ENCODE measurements around the gene ANKHD1. TPM values are rescaled to one million over a fixed set of nuclear protein-coding genes. Genes with fewer than 3 reads are reported as not detected.

The ANKHD1 gene
- total and polyA plus RNA-seq, 9 of the 15 experiments (the other 6 are each of a cell fraction or from before 2014, with no cell fraction given) = 38.9 to 138 (median 78.7) TPM

GRCh38 chr5:140564196-140565023 lies 162.8 kb downstream of the ANKHD1 start, which contains the start of the genes APBB3 and SLC35A4 (continued):
- TF ChIP-seq, protein P1, sequence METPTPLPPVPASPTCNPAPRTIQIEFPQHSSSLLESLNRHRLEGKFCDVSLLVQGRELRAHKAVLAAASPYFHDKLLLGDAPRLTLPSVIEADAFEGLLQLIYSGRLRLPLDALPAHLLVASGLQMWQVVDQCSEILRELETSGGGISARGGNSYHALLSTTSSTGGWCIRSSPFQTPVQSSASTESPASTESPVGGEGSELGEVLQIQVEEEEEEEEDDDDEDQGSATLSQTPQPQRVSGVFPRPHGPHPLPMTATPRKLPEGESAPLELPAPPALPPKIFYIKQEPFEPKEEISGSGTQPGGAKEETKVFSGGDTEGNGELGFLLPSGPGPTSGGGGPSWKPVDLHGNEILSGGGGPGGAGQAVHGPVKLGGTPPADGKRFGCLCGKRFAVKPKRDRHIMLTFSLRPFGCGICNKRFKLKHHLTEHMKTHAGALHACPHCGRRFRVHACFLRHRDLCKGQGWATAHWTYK (CRISPR knock-in tag; IDR thresholded peaks at IDR 0.05) = no peak
- TF ChIP-seq CBFA2T2 (conservative IDR thresholded peaks at IDR 0.05) (peak; percentile 56), SMARCE1 (IDR thresholded peaks at IDR 0.05) (no peak), TAF1 (IDR thresholded peaks at IDR 0.05; ENCODE audit: control insufficient read depth, extremely low read depth, insufficient read depth, low read length, severe bottlenecking) (peak; percentile 95), SMARCB1 (IDR thresholded peaks at IDR 0.05; ENCODE audit: insufficient read length, low read depth) (no peak), ZNF324 (CRISPR knock-in tag; IDR thresholded peaks at IDR 0.05) (no peak), ZFP30 (CRISPR knock-in tag; IDR thresholded peaks at IDR 0.05; ENCODE audit: borderline replicate concordance) (no peak), ARID3A (IDR thresholded peaks at IDR 0.05; ENCODE audit: borderline replicate concordance, low read depth, low read length) (no peak), NFXL1 (CRISPR knock-in tag; IDR thresholded peaks at IDR 0.05) (no peak), POLR3A (IDR thresholded peaks at IDR 0.05; ENCODE audit: borderline replicate concordance, extremely low read depth, insufficient read depth, insufficient read length) (no peak), EWSR1 (IDR thresholded peaks at IDR 0.05; ENCODE audit: borderline replicate concordance, low read depth, partially characterized antibody) (no peak), ELF2 (CRISPR knock-in tag; IDR thresholded peaks at IDR 0.05) (no peak), XRCC5 (IDR thresholded peaks at IDR 0.05; ENCODE audit: low read depth, low read length) (no peak), TAL1 (IDR thresholded peaks at IDR 0.05) (no peak), CSDE1 (IDR thresholded peaks at IDR 0.05) (peak in 1 of 2 experiments; percentile 45; a peak in 1 of 4 replicates), MCM2 (IDR thresholded peaks at IDR 0.05; ENCODE audit: low read depth) (no peak), SAFB (IDR thresholded peaks at IDR 0.05; ENCODE audit: borderline replicate concordance, low read depth, low read length) (peak; percentile 99), HMG20B (CRISPR knock-in tag; IDR thresholded peaks at IDR 0.05) (no peak)
- TF ChIP-seq, protein P2, sequence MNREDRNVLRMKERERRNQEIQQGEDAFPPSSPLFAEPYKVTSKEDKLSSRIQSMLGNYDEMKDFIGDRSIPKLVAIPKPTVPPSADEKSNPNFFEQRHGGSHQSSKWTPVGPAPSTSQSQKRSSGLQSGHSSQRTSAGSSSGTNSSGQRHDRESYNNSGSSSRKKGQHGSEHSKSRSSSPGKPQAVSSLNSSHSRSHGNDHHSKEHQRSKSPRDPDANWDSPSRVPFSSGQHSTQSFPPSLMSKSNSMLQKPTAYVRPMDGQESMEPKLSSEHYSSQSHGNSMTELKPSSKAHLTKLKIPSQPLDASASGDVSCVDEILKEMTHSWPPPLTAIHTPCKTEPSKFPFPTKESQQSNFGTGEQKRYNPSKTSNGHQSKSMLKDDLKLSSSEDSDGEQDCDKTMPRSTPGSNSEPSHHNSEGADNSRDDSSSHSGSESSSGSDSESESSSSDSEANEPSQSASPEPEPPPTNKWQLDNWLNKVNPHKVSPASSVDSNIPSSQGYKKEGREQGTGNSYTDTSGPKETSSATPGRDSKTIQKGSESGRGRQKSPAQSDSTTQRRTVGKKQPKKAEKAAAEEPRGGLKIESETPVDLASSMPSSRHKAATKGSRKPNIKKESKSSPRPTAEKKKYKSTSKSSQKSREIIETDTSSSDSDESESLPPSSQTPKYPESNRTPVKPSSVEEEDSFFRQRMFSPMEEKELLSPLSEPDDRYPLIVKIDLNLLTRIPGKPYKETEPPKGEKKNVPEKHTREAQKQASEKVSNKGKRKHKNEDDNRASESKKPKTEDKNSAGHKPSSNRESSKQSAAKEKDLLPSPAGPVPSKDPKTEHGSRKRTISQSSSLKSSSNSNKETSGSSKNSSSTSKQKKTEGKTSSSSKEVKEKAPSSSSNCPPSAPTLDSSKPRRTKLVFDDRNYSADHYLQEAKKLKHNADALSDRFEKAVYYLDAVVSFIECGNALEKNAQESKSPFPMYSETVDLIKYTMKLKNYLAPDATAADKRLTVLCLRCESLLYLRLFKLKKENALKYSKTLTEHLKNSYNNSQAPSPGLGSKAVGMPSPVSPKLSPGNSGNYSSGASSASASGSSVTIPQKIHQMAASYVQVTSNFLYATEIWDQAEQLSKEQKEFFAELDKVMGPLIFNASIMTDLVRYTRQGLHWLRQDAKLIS (CRISPR knock-in tag; IDR thresholded peaks at IDR 0.05) = peak; percentile 88
